ENCODE measurements around the gene ADAM33.

Gene ADAM33

DNA sequence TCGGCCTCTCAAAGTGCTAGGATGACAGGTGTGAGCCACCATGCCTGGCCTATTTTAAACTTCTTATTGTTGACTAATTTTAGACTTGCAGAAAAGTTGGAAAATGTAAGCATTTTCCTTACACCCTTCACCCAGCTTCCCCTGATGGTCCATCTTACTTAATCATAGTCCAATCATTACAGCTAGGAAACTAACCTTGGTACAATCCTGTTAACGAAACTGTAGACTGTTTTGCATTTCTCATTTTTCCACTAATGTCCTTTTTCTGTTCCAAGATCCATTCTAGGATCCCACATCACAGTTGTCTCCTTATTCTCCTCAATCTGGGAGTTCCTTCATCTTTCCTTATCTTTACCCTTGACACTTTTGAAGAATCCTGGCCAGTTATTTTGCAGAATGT, 18.0 kb downstream of the ADAM33 start:
- no peak for DNase-seq (ENCODE audit: low spot score)

- no peak for DNase-seq (ENCODE audit: low spot score)
These were observed 18.6 kb downstream of the ADAM33 start, which contains the start of gene GFRA4 for GRCh38 chr20:3663031-3663701. GFRA4 (minus strand) TSS chr20:3663399; CDS start chr20:3663399, 0 bp downstream.

- no peak for DNase-seq (ENCODE audit: low spot score)
These were observed 19.8 kb downstream of the ADAM33 start for GRCh38 chr20:3661814-3662665.

DNA sequence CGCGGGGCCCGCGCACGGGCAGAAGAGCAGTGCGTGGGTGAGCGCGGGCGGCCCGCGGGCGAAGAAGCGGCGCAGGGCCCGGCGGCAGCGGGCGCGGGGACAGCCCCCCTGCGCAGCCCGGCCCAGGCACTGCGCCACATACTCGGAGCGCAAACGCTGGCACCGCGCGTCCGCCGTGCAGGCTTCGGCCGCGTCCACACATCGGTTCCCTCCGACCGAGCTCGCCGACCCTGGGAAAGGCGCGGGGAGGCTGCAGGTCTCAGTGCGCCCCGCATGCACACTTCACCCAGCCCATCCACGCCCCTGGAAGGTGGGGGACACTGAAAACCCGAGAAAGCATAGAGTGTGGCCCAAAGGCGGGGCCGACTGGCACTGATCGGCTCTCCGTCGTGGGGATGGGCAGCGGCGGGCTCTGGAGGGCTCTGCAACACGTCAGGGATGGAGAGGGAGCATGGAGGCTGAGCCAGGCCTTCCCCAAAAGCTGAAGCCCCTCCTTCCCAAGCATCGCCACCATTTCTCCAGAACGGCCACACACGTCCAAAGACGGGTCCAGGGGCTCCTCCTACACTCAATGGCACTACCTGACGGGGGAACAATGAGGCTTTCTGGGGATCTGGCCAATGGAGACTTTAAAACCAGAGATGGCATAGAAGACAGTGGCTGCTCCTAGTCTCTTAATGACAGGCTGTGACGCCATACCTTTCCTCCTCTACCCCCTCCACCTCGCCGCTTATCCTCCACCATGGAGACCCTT, 20.6 kb downstream of the ADAM33 start:
- no peak for DNase-seq (ENCODE audit: low spot score)

- no peak for DNase-seq (ENCODE audit: low spot score)
These were observed 21.3 kb downstream of the ADAM33 start for GRCh38 chr20:3660262-3661059.

DNA sequence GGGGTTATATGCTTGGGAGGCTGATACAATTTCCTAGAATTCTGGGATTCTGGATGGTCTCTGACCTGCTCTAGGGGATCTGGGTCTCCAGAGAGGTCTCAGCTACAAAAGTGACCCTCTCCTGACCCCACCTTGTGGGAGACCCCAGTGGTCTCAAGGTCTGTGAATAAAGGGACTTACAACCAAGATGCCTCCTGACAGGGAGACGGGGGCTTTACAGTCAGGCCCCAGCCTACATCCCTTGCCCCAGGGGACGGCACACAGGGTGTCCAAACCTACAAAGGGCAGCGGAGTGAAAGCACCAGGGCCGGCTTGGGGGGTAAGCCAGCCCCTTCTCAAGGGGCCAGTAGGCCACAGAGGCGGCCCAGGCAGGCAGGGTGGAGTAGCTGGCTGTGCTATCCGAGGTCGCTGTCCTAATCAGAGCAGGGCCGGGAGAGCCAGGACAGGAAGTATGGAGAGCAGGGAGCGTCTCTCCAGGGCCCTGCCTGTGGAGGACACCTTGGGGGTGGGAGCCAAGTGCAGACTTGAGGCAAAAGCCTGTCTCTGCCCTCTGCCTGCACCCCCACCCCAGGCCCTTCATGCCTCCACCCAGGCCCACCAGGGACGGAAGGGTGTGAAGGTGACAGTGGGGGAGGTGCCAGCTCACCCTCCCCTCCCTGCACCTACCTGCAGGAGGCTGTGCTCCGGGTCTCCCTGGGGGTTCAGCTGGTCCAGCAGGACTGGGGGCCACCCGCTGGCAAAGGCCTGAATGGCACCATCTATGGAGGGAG, 22.1 kb downstream of the ADAM33 start:
- no peak for DNase-seq (ENCODE audit: low spot score)

DNA sequence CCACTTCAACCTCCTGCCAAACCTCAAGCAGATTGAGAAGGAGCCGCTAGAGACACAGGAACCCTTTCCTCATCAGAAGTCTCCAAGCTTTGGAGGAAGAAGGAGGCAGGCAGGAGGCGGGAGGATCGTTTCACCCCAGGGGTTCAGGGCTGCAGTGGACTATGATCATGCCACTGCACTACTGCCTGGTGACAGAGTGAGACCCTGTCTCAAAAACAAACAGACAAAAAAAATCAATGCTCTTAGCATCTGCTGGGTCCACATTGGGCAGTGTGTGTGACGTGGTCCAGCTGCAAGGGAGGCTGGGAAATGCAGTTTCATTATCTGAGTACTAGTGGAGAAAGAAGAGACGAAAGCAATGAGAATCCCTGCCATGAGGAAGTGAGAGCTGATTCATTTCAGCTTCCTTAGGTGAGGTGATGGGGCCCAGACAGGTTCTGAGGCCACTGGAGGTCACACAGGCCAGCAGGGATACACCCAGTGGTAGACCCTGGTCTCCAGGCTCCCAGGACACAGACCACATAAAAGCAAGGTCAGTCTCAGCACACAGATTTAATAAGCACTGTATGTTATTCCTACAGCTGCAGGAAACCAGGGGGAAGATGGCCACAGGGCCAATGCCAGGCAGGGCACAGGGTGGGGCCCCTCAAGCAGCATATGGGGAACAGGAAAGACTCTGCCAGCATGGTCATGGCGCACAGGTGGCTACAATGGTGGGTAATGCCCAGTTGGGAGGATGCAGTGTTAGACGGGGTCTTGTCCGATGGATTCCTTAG, 22.9 kb downstream of the ADAM33 start:
- no peak for DNase-seq (ENCODE audit: low spot score)

DNA sequence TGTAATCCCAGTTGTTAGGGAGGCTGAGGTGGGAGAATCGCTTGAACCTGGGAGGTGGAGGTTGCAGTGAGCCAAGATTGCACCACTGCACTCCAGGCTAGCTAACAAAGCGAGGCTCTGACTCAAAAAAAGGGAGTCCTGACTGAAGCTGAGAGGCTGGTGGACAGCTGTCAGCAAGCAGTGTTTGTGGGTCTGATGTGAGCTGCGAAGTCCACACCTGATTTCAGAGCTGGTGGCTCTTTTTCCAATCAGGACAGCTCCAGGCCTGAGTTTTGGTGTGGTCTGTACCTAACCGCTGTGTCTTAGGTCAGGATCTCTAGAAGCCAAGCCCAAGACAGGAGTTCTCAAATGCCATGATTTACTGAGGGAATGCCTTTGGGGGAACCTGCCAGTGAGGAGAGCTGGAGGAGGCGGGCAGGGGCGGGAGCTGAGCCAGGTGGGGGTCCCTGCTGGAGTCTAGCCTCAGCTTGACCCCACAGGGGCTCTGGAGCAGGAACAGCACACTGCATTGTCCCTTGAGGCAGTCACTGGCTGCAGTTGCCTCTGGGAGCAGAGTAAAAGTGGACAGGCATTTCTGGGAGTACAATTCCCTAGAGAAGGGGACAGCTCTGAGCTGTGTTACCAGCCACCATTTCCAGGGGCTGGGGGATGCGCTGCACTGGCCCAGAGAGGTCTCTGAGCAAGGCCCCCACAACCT, 23.6 kb downstream of the ADAM33 start:
- DNase-seq (ENCODE audit: low spot score): no peak

GRCh38 chr20:3655131-3655405, 26.7 kb downstream of the ADAM33 start:
- DNase-seq (ENCODE audit: low spot score): no peak

GRCh38 chr20:3654326-3655130, 27.3 kb downstream of the ADAM33 start:
- DNase-seq (ENCODE audit: low spot score): no peak

DNA sequence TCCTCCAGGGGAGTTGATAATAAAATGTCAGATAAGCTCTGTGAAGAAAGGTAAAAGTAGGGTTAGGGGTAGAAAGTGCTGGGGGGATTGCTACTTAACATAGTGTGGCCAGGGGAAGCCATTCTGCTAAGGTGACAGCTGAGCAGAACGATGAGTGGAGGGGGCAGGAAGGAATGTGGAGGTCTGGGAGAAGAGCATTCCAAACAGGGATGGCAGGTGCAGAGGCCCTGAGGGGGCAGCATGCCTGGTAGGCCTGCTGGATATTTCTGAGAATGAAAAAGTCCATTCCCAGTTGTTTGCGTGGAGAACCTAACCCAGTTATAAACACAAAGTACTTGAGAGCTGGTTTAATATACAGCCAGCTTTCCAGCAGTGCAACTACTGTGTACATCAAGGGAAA, 27.9 kb downstream of the ADAM33 start:
- DNase-seq (ENCODE audit: low spot score): no peak

GRCh38 chr20:3652676-3653596, 28.9 kb downstream of the ADAM33 start:
- DNase-seq (ENCODE audit: low spot score): no peak

GRCh38 chr20:3652221-3652620, 29.6 kb downstream of the ADAM33 start:
- no peak for DNase-seq (ENCODE audit: low spot score)

DNA sequence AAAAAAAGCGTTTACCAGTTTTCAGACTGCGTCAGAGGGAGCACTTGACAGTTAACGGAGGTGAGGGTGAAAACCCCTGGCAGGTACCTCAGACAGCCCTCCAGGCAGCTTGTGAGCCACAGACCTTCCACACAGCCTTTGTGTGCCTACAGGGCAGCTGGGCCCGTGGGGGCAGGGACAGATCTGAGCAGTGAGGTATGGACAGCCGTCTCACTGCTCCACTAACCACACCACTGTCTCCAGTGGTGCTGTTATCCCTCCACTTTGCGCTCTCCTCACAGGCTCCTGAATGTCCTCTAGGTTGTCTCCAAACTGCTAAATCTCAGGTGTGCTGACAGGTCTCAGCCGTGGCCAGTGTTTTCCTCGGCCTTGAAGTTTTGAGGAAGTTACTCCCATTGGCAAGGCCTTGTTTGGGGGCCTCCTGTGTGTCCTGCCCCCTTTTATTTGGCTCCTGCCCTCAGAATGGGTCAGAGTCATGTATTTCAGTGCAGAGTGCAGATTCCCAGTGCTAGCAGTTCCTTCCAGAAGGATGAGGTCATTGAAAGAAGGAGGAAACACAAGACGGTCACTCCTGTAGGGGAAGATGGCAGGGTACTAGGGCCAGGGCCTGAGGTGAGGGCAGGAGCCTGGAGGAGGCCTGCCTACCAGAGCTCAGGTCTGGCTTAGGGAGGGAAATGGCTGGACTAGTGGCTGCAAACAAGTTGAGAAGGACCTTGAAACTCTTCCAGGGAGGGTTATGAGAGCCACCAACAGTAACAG, 30.4 kb downstream of the ADAM33 start:
- DNase-seq (ENCODE audit: low spot score): no peak

DNA sequence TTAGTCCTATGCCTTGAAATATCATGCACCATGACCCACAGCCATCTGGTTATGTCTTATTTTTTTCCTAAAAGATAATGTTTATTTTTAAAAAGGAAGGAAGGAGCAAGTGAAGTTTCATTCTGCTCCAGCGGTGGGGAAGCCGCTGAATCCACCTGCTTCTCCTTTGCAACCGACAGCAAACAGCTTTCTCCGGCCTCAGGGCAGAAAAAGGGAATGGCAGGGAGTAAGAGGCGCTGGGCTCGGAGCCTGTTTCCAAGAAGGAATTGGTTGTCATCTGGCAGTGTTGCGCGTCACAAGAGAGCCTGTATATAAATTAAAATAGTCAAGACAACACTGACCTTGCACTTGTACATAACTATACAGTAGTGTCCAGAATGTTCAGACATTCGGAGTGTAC, 32.9 kb downstream of the ADAM33 start:
- no peak for DNase-seq (ENCODE audit: low spot score)

DNA sequence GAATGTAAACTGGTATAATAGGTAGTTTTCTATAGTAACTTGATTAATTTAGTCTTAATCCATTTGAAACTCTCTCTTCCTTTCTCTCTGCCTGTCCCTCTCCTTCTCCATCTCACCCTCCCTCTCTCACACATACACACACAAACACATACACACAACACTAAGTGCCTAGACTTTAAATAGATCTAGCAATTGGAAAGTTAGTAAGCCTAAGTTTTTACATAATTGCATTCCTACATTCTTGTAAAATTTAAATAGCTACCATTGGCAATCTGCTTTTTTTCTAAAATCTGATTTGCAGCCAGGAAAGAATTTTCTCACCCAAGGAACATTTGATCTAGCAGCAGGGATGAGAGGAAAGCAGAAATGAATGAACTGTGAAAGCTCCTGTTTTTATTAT, 34.3 kb downstream of the ADAM33 start:
- DNase-seq (ENCODE audit: low spot score): no peak

DNA sequence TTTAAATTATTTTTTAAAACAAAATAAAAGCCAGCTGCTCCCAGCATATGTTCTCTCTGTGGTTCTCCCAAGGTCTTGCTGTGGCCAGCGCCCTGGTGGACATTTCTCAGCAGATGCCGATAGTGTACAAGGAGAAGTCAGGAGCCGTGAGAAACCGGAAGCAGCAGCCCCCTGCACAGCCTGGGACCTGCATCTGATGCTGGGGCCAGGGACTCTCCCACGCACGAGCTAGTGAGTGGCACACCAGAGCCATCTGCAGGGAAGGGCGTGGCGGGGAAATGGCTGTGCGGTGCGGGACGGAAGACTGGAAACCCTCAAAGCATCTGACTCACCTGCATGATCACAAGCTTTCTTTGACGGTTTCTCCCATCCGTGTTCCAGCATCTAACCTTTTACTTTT, 35.2 kb downstream of the ADAM33 start:
- DNase-seq (ENCODE audit: low spot score): no peak

Measured in Ammon's horn (tissue), 1 donor.